NCI-H1417 (cell line): ENCODE data around the gene TMEM100.
A peak's percentile ranks its signal among the peaks of the same experiment; 100 is the strongest.

Source experiments
- DNase-seq, 3 experiments: peaks; one replicate each; lab custom pipeline; 2025; lab: John Stamatoyannopoulos, UW

The TMEM100 gene

GRCh38 chr17:55743103-55743679 is 20.5 kb upstream of the TMEM100 start:
- peak in 2 of 3 experiments; percentile 16 to 19 for DNase-seq

DNA sequence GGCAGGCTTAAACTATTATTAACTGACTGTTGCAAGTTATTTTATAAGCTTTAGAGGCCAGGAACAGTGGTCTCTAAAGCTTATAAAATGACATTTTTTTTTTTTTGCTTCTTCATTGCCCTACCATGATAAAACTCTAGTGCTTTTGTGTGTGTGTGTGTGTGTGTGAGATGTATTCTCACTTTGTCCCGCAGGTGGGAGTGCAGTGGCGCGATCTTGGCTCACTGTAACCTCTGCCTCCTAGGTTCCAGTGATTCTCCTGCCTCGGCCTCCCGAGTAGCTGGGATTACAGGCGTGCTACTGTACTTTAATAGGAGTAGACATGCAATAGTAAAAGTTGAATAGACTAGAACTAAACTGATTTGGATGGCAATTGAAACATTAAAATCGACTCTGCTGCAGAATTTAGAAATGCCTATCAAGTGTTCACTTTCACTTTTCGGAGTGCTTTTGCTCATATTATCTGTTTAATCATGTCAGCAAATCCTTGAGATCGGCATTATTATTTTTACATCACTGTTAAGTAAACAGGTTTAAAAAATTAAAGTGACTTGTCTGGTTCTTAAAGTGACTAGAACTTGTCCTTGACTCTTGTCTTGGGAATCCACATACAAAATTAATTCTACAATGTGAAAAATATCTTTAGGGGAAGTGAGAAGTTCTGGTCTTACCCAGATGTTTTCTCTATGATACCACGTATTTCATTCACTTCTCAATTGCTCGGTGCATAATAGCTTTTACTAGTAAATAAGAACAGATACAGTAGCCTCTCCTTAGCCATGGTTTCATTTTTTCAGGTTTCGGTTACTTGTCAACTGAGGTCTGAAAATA is 19.8 kb upstream of the TMEM100 start:
- DNase-seq: no peak

- no peak for DNase-seq
These were observed 18.7 kb upstream of the TMEM100 start for GRCh38 chr17:55741356-55741700.

DNA sequence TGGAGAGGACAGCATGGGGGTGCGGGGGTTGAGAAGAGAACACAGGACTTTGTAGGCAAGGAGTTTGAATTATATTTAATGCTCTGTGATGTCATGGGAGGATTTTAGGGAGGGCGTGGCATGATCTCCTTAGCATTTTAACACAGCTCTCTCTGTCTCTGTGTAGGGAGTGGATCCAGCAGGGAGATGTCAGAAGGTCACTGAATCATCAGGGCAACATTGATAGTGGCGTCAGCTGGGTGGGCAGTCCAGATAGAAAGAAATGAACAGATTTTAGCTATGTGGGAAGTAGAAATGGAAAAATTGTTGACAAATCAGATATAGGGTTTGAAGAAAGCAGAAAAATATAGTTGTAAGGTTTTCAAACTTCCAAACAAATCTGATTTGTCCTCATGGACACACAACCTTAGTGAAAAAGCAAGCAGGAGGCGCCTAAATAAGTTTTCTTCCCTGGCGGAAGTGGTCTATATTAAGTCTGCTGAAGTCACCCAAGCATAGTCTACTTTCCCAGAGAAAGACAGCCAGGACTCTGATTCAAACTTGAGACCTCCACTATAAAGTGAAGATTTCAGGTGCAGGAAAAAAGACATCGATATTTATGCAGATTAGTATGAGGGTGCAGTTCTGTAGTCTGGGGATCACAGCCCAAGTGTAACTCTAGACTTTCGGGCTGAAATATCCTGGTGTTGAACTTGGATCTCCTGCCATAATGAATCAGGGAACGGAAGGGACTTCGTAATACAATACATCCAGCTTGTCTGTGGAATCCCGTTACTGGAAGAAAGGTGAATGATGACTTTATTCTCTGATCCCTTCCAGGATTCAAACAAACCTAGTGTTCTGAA is 18.1 kb upstream of the TMEM100 start:
- DNase-seq: no peak

- DNase-seq: no peak
These were observed 15.4 kb upstream of the TMEM100 start for GRCh38 chr17:55737976-55738501.

- DNase-seq: peak in 1 of 3 experiments; percentile 14
These were observed 13.2 kb upstream of the TMEM100 start for GRCh38 chr17:55735731-55736405.

- DNase-seq: no peak
These were observed 11.6 kb upstream of the TMEM100 start for GRCh38 chr17:55734128-55734781.

- no peak for DNase-seq
These were observed 9.1 kb upstream of the TMEM100 start for GRCh38 chr17:55731586-55732250.

DNA sequence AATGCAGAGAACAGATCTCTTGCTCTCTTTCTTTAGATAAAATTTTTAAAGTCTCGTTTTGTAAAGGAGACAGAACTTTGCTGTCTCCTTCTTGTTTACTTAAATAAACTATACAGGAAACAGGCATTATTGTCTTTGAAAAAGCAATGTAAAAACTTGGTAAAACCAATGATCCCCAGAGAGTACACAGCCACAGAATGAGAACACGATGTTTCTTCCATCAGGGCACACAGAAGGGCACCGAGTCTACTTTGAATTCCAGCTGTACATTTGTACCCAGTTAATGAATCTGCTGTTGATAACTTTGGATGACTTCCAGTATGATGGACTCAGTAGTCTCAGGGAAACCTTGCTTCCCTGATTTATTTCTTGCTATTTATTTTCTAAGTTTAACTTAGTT is 8.1 kb upstream of the TMEM100 start:
- no peak for DNase-seq

DNA sequence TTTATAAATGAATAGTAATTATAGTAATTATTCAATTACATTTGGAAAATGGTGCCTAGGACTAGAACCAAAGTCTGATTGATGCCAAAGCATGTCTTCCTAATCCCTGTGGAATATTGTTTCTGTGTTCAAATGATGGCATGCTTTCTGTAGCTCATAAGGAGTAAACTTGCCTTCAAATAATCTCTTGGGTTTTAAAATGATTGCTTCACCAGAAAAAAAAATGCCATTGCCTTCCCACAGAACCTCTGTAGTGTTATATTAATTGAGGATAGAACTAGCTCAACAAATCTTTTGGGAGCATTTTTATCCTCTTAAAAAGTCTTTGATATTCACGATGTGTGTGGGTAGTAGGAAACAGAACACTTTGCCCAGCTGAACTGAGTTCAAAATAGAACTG is 7.7 kb upstream of the TMEM100 start:
- no peak for DNase-seq

DNA sequence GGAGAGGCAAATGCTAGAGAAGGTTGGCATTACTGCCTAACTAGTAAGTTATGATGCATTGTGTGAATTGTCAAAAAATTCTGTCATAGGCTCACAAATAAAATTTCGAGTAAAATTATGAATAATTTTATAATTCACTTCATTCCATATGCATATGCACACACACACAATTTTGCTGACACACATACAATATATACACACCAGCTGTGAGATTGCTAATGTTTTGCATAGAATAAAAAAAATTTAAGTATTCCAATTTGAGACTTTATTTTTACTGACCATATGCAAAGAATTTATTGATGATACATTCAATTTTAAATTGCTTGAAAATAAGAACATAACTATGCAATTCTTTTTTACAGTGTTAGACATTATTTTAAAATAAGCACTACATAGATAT is 6.8 kb upstream of the TMEM100 start:
- no peak for DNase-seq

DNA sequence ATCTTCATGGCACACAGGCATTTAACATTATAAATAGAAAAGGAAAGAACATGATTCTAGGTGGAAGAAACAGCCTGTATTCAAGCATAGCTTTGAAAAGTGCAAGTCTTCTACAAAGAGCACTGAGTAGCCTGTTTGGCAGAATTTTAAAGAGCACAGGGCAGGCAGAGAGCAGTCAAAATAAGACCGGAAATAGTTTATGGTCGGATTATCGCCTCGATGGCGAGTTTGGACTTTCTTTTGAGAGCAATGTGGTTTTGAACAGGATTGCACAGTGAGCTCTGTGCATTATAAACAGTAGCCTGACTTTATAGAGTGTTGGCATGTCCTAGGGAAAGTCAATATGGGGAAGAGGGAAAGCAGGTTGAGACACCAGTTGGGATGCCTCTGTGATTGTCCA is 6.2 kb upstream of the TMEM100 start:
- no peak for DNase-seq

GRCh38 chr17:55728361-55728760 is 5.7 kb upstream of the TMEM100 start:
- DNase-seq: no peak

GRCh38 chr17:55727920-55728319 is 5.3 kb upstream of the TMEM100 start:
- DNase-seq: no peak

DNA sequence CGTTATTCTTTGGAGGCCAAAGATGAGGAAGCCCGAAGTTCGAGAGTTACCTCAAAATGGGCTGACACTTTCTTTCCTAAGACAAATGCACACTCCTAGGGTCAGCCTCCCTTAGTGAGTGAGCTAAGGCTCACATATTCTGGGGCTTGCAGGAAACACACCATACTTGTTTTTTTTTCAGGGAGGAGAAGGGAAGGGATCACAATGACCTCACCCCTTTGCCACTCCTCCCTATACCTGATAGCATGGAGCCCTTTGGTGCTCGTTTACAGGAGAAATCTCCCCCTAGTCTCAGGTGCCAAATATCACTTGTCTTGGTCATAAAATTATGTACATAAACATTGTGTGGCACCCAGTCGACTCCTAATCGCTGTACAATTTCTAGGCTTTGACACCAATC is 4.6 kb upstream of the TMEM100 start:
- DNase-seq: no peak

- no peak for DNase-seq
These were observed 3.8 kb upstream of the TMEM100 start for GRCh38 chr17:55726440-55726839.

GRCh38 chr17:55723488-55723848 is 804 bp upstream of the TMEM100 start:
- DNase-seq: no peak

- DNase-seq: no peak
These were observed 488 bp downstream of the TMEM100 start for GRCh38 chr17:55722016-55722736.

DNA sequence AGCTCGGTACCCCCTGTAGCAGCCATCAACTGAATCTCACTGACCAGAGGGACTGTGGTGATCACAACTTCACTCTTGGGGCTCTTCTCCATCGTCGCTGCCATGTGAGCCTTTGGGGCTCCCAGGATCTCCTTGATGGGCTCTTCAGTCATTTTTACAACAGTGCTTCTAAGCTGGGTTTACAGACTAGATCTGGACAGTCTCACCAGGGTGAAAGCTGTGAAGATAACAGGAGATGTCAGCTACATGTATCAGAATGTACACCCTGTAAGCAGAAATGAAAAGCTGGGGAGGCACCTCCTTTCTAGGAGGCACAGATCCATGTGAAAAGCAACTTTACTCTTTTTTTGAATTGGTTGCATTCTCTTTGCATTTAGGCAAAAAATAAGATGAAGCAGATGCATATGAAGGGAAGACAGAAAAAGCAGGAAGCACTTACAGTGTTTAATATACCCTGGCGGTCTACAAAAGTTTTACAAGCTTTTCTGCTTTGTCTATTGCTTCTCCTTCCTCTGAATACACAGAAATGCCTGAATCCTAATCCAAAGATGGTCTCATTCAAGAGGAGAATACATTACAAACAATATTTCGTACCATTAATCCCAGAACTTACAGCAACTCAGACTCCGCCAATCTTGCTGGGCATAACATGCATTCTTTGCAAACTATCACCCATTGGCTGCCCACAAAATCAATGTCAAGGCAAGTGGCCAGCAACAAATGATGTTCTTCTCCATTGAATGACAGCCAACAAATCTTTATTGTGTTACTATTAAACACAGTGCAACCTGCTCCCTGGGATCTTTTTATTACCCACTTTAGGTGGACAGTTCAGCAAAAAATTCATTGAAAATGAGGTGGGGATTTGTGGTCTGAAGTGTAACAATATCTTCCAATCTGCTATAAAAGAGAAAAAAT is 1.5 kb downstream of the TMEM100 start:
- DNase-seq: no peak
